HepG2 (cell line): ENCODE results near the gene TRDN. TPM values are rescaled to one million over a fixed set of nuclear protein-coding genes. Genes with fewer than 3 reads are reported as not detected.

Experiments
- ATAC-seq: fragments of 200-7000 bp; cut with Tn5 transposase; 3 replicates; pipeline ENCODE4 v1.9.1; 2020; ENCODE audit warnings: mild to moderate bottlenecking, moderate library complexity
- BruUV-seq: library from RNA; stranded (reverse); fragments of 400-500 nt; replicated peaks from 2 replicates; lab custom pipeline; 2021; lab: Mats Ljungman, UMichigan
- CTCF ChIA-PET: fragments of 300-600 bp; formaldehyde crosslinking; extraction: SDS; loops from one replicate; lab custom pipeline; 2021; ENCODE audit warnings: low total read pairs, inconsistent platforms, low intra/inter-chr PET ratio; lab: Yijun Ruan, JAX
- POLR2A ChIA-PET: fragments of 350-600 bp; sonication (Branson Sonifier 250); formaldehyde crosslinking; loops from one replicate; lab custom pipeline; 2020; ENCODE audit warnings: antibody characterized with exemption, inconsistent platforms; lab: Yijun Ruan, JAX
- DNase-seq: peaks from one replicate; pipeline ENCODE4 v3.0.0-alpha.2; 2015; ENCODE audit warnings: low spot score
- FAIRE-seq: peaks from 3 replicates; lab custom pipeline; 2011; peaks lifted over from hg19 to GRCh38; lab: Jason Lieb, UNC
- H2AFZ ChIP-seq: one replicate; pipeline ENCODE4 v1.6.1; 2011; ENCODE audit warnings: low read length, inconsistent platforms
- H3K27ac ChIP-seq: fragments of 300-600 bp; 3 replicates; pipeline ENCODE4 v1.8.0; 2011; ENCODE audit warnings: mixed run types, mild to moderate bottlenecking, mixed read lengths, low read length, inconsistent platforms; ENCODE audit not compliant: insufficient read depth; ENCODE audit errors: extremely low read length
- H3K27me3 ChIP-seq, 2 experiments: fragments of 200-600 bp in 1 of 2; 2 replicates in 1 of 2; 3 replicates in 1 of 2; pipeline versions ENCODE4 v1.6.0 to v1.8.0; 2011; ENCODE audit warnings: low read length in 2 of 2, mild to moderate bottlenecking in 2 of 2, moderate library complexity in 2 of 2, inconsistent platforms in 1 of 2; ENCODE audit not compliant: insufficient read depth in 2 of 2, control insufficient read depth in 1 of 2
- H3K36me3 ChIP-seq, 2 experiments: fragments of 200-600 bp in 1 of 2; replicated peaks in 1 of 2; 2 replicates in 1 of 2; 3 replicates in 1 of 2; pipeline versions ENCODE4 v1.5.1 to v1.8.0; 2011; ENCODE audit warnings: low read length in 2 of 2, inconsistent platforms in 1 of 2; ENCODE audit not compliant: insufficient read depth in 2 of 2, control insufficient read depth in 1 of 2
- H3K4me1 ChIP-seq: 2 replicates; pipeline ENCODE4 v1.5.1; 2012; ENCODE audit warnings: low read length, inconsistent platforms; ENCODE audit not compliant: insufficient read depth
- H3K4me2 ChIP-seq: 2 replicates; pipeline ENCODE4 v1.6.0; 2011; ENCODE audit warnings: low read depth, low read length, inconsistent platforms
- H3K4me3 ChIP-seq, 3 experiments: fragments of 200-600 bp in 1 of 3; sonication (generic), shearing (Covaris generic) in 1 of 3; replicated peaks in 1 of 3; 2 replicates each; pipeline ENCODE4 v1.5.1; 2011 to 2016; ENCODE audit warnings: low read length in 3 of 3, inconsistent platforms in 2 of 3, low read depth in 2 of 3, mild to moderate bottlenecking in 2 of 3, control low read depth in 1 of 3, mixed read lengths in 1 of 3; ENCODE audit not compliant: insufficient read depth in 1 of 3
- H3K79me2 ChIP-seq: one replicate; pipeline ENCODE4 v1.6.1; 2011; ENCODE audit warnings: low read length, inconsistent platforms; ENCODE audit not compliant: insufficient read depth
- H3K9ac ChIP-seq: 2 replicates; pipeline ENCODE4 v1.6.0; 2011; ENCODE audit warnings: mild to moderate bottlenecking, low read depth, low read length, inconsistent platforms; ENCODE audit not compliant: insufficient read depth
- H3K9me3 ChIP-seq: 2 replicates; pipeline ENCODE4 v1.5.1; 2012; ENCODE audit warnings: mild to moderate bottlenecking, low read length
- H4K20me1 ChIP-seq: 2 replicates; pipeline ENCODE4 v1.6.0; 2011; ENCODE audit warnings: inconsistent platforms, mild to moderate bottlenecking, low read length, moderate library complexity; ENCODE audit not compliant: insufficient read depth
- AHR ChIP-seq: IDR thresholded peaks from 2 replicates; pipeline ENCODE4 v1.6.1; 2018; ENCODE audit warnings: missing genetic modification reagents, missing compliant biosample characterization
- GABPA ChIP-seq, 2 experiments: IDR thresholded peaks; 2 replicates each; pipeline ENCODE4 v1.6.1; 2011 to 2016; ENCODE audit warnings: low read depth in 2 of 2, low read length in 1 of 2, missing biosample characterization in 1 of 2, missing genetic modification characterization in 1 of 2
- HNRNPK ChIP-seq: fragments of 200-400 bp; formaldehyde crosslinking; IDR thresholded peaks from 2 replicates; pipeline ENCODE4 v1.6.1; 2018; ENCODE audit warnings: low read length, low read depth, moderate library complexity, mild to moderate bottlenecking; ENCODE audit not compliant: poor library complexity, severe bottlenecking
- HOXA7 ChIP-seq: sonication (generic); formaldehyde crosslinking; IDR thresholded peaks from 2 replicates; pipeline ENCODE4 v1.8.1; 2022; ENCODE audit warnings: mild to moderate bottlenecking, missing genetic modification reagents, moderate library complexity
- KAT7 ChIP-seq: IDR thresholded peaks from 2 replicates; pipeline ENCODE4 v1.6.1; 2018; ENCODE audit warnings: borderline replicate concordance, missing compliant biosample characterization
- KLF12 ChIP-seq: sonication (generic); formaldehyde crosslinking; IDR thresholded peaks from 2 replicates; pipeline ENCODE4 v1.4.0; 2020; ENCODE audit warnings: missing genetic modification reagents, borderline replicate concordance
- MIER3 ChIP-seq: IDR thresholded peaks from 2 replicates; pipeline ENCODE4 v1.6.1; 2016; ENCODE audit warnings: missing compliant biosample characterization, borderline replicate concordance
- RERE ChIP-seq: IDR thresholded peaks from 2 replicates; pipeline ENCODE4 v1.6.1; 2016; ENCODE audit warnings: low read depth, missing genetic modification reagents, missing compliant biosample characterization
- RFX1 ChIP-seq: fragments of 450-650 bp; IDR thresholded peaks from 2 replicates; pipeline ENCODE4 v1.6.1; 2017
- TBL1XR1 ChIP-seq: fragments of 150-350 bp; IDR thresholded peaks from 2 replicates; pipeline ENCODE4 v1.6.1; 2014; ENCODE audit warnings: borderline replicate concordance, low read length; ENCODE audit not compliant: partially characterized antibody
- THAP11 ChIP-seq: IDR thresholded peaks from 2 replicates; pipeline ENCODE4 v1.6.1; 2016; ENCODE audit warnings: missing biosample characterization, missing genetic modification reagents
- ZNF20 ChIP-seq: sonication (generic); formaldehyde crosslinking; IDR thresholded peaks from 2 replicates; pipeline ENCODE4 v1.4.0; 2020; ENCODE audit warnings: mild to moderate bottlenecking, moderate library complexity, missing genetic modification reagents
- ZNF891 ChIP-seq: sonication (generic); formaldehyde crosslinking; IDR thresholded peaks from 2 replicates; pipeline ENCODE4 v1.5.0; 2020; ENCODE audit warnings: mild to moderate bottlenecking, missing genetic modification reagents
- WGBS: methylation state at CpG from one replicate; pipeline ENCODE4 v1.1.6; 2017; ENCODE audit warnings: low lambda C conversion rate; 5-methylcytosine and 5-hydroxymethylcytosine counted together
- in situ Hi-C: cut with HindIII; loops from 2 replicates; pipeline ENCODE4 v1.10.0; 2017; ENCODE audit warnings: low pct_unique_long_range_greater_than_20kb; ENCODE audit not compliant: extremely low pct_ligation_motif_present
- intact Hi-C: fragments of 100-400 bp; cut with micrococcal nuclease; formaldehyde crosslinking; loops from one replicate; pipeline ENCODE4 v1.10.0; 2022; ENCODE audit not compliant: unreplicated experiment
- polyA plus RNA-seq, 8 experiments: library from polyadenylated mRNA; depleted of rRNA in 3 of 8; stranded (reverse) in 7 of 8; unstranded in 1 of 8; fragments of >200 nt; fragmentation: Illumina TruSeq in 4 of 8; extraction: Trizol in 4 of 8; gene quantifications; 2 replicates each; pipeline versions ENCODE4 v1.2.1 to v1.2.3, GENCODE V29; 2011 to 2016; ENCODE audit warnings: low read depth in 4 of 8, missing spikeins in 1 of 8, mixed read lengths in 1 of 8; ENCODE audit not compliant: insufficient read depth in 1 of 8
- total RNA-seq, 5 experiments: library from RNA; depleted of rRNA; stranded (reverse); fragments of >200 nt; fragmentation: Illumina TruSeq; extraction: Trizol; gene quantifications; 2 replicates each; pipeline ENCODE4 v1.2.3, GENCODE V29; 2016; ENCODE audit warnings: low read depth in 1 of 5
- TF ChIP-seq, protein P1 (sequence below): sonication (generic); formaldehyde crosslinking; IDR thresholded peaks from 2 replicates; pipeline ENCODE4 v1.5.0; 2020; ENCODE audit warnings: missing genetic modification reagents

TRDN gene
- total and polyA plus RNA-seq, 2 of the 13 experiments (the other 11 are each of a cell fraction or from before 2014, with no cell fraction given): not detected

DNA sequence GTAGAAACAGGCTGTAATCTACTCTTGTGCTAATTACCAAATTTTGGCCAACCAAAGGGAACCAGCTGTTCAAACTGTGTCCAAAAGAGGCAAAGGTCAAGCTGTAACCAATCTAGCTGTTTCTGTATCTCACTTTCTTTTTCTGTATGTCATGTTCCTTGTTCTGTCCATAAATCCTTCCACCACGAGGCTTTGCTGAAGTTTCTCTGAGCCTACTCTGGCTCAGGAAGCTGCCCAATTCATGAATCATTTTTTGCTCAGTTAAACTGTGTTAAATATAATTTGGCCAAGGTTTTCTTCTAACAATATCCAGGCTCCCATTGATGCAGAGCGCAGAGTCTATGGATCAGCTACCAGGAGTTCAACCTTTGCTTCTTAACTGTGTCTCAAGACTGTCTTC lies 272.8 kb downstream of the TRDN start:
- H3K9ac ChIP-seq: no peak overlapping the region
- CTCF ChIA-PET: no interaction called here
- H3K79me2 ChIP-seq: no peaks in the 10 kb centered on the region
- BruUV-seq: no TSS peak
- TF ChIP-seq RERE (CRISPR knock-in tag) (no peak), AHR (CRISPR knock-in tag) (no peak), RFX1 (no peak), KLF12 (no peak), TBL1XR1 (no peak), ZNF20 (no peak), ZNF891 (CRISPR knock-in tag) (no peak), GABPA (IDR thresholded peaks at IDR 0.05; ENCODE audit: low read depth, low read length) (no peak), GABPA (CRISPR knock-in tag; IDR thresholded peaks at IDR 0.05; ENCODE audit: low read depth) (no peak), MIER3 (CRISPR knock-in tag) (no peak), HNRNPK (no peak), HOXA7 (CRISPR knock-in tag) (no peak), KAT7 (no peak), THAP11 (CRISPR knock-in tag) (no peak)
- TF ChIP-seq, protein P1, sequence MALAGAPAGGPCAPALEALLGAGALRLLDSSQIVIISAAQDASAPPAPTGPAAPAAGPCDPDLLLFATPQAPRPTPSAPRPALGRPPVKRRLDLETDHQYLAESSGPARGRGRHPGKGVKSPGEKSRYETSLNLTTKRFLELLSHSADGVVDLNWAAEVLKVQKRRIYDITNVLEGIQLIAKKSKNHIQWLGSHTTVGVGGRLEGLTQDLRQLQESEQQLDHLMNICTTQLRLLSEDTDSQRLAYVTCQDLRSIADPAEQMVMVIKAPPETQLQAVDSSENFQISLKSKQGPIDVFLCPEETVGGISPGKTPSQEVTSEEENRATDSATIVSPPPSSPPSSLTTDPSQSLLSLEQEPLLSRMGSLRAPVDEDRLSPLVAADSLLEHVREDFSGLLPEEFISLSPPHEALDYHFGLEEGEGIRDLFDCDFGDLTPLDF (CRISPR knock-in tag): no peak
- no peak for FAIRE-seq
- no peak overlapping the region for H3K27ac ChIP-seq
- no peaks in the 10 kb centered on the region for H4K20me1 ChIP-seq
- POLR2A ChIA-PET: no interaction called here
- no peaks in the 10 kb centered on the region for H3K27me3 ChIP-seq
- in situ Hi-C loops: no loop called here
- intact Hi-C loops: no loop called here
- 33% methylated on average over 2 of the region's 2 CpGs for WGBS
- H3K4me3 ChIP-seq: no peak overlapping the region
- H3K9me3 ChIP-seq: no peaks in the 10 kb centered on the region
- no peaks in the 10 kb centered on the region for H3K4me1 ChIP-seq
- H3K36me3 ChIP-seq: no peaks in the 10 kb centered on the region
- H2AFZ ChIP-seq: no peak overlapping the region
- no peak overlapping the region for H3K4me2 ChIP-seq
- ATAC-seq: no peak
- DNase-seq: no peak
